HepG2 (cell line): ENCODE results near the gene ZMYND8. TPM values are rescaled to one million over a fixed set of nuclear protein-coding genes. Genes with fewer than 3 reads are reported as not detected.

Experiments used
- ASH2L ChIP-seq: fragments of 300-600, 200-600 bp; sonication (generic); IDR thresholded peaks from 2 replicates; pipeline ENCODE4 v1.7.0; 2017; ENCODE audit warnings: low read depth, mild to moderate bottlenecking, moderate library complexity, mixed read lengths, low read length; ENCODE audit not compliant: insufficient read length
- ATF2 ChIP-seq: sonication (generic); formaldehyde crosslinking; IDR thresholded peaks from 2 replicates; pipeline ENCODE4 v1.4.0; 2020; ENCODE audit warnings: missing genetic modification reagents
- DPF2 ChIP-seq: sonication (generic); formaldehyde crosslinking; IDR thresholded peaks from 2 replicates; pipeline ENCODE4 v1.4.0; 2020; ENCODE audit warnings: mild to moderate bottlenecking, low read depth, missing genetic modification reagents, borderline replicate concordance
- HMGXB3 ChIP-seq: sonication (generic); formaldehyde crosslinking; IDR thresholded peaks from 2 replicates; pipeline ENCODE4 v1.4.0; 2020; ENCODE audit warnings: missing genetic modification reagents, borderline replicate concordance
- MBD4 ChIP-seq: IDR thresholded peaks from 2 replicates; pipeline ENCODE4 v1.6.1; 2012; ENCODE audit warnings: low read length, inconsistent platforms, borderline replicate concordance
- PHF21A ChIP-seq: sonication (generic); formaldehyde crosslinking; IDR thresholded peaks from 2 replicates; pipeline ENCODE4 v1.5.0; 2020; ENCODE audit warnings: mild to moderate bottlenecking, missing genetic modification reagents
- TBX3 ChIP-seq: fragments of 450-650 bp; IDR thresholded peaks from 2 replicates; pipeline ENCODE4 v1.6.1; 2017; ENCODE audit warnings: antibody characterized with exemption, mild to moderate bottlenecking, inconsistent platforms, borderline replicate concordance
- TMF1 ChIP-seq: sonication (generic); formaldehyde crosslinking; IDR thresholded peaks from 2 replicates; pipeline ENCODE4 v1.8.1; 2022; ENCODE audit warnings: low read depth, missing genetic modification reagents
- ZMAT3 ChIP-seq: sonication (generic); formaldehyde crosslinking; conservative IDR thresholded peaks from 2 replicates; pipeline ENCODE4 v1.7.0; 2021; ENCODE audit warnings: missing genetic modification reagents
- ZNF121 ChIP-seq: sonication (generic); formaldehyde crosslinking; IDR thresholded peaks from 2 replicates; pipeline ENCODE4 v1.5.0; 2020; ENCODE audit warnings: mild to moderate bottlenecking, missing genetic modification reagents
- polyA plus RNA-seq, 8 experiments: library from polyadenylated mRNA; depleted of rRNA in 3 of 8; stranded (reverse) in 7 of 8; unstranded in 1 of 8; fragments of >200 nt; fragmentation: Illumina TruSeq in 4 of 8; extraction: Trizol in 4 of 8; gene quantifications; 2 replicates each; pipeline versions ENCODE4 v1.2.1 to v1.2.3, GENCODE V29; 2011 to 2016; ENCODE audit warnings: low read depth in 4 of 8, missing spikeins in 1 of 8, mixed read lengths in 1 of 8; ENCODE audit not compliant: insufficient read depth in 1 of 8
- total RNA-seq, 5 experiments: library from RNA; depleted of rRNA; stranded (reverse); fragments of >200 nt; fragmentation: Illumina TruSeq; extraction: Trizol; gene quantifications; 2 replicates each; pipeline ENCODE4 v1.2.3, GENCODE V29; 2016; ENCODE audit warnings: low read depth in 1 of 5
- TF ChIP-seq, protein P1 (sequence below): sonication (generic); formaldehyde crosslinking; IDR thresholded peaks from 2 replicates; pipeline ENCODE4 v1.4.0; 2020; ENCODE audit warnings: missing genetic modification reagents
- TF ChIP-seq, protein P2 (sequence below): sonication (generic); formaldehyde crosslinking; IDR thresholded peaks from 2 replicates; pipeline ENCODE4 v1.5.0; 2020; ENCODE audit warnings: missing genetic modification reagents
- TF ChIP-seq, protein P3 (sequence below): sonication (generic); formaldehyde crosslinking; IDR thresholded peaks from 2 replicates; pipeline ENCODE4 v1.5.0; 2020; ENCODE audit warnings: missing genetic modification reagents, mild to moderate bottlenecking, borderline replicate concordance
- TF ChIP-seq, protein P4 (sequence below): sonication (generic); formaldehyde crosslinking; IDR thresholded peaks from 2 replicates; pipeline ENCODE4 v1.4.0; 2020; ENCODE audit warnings: low read depth, missing genetic modification reagents

ZMYND8 gene
- total and polyA plus RNA-seq, 2 of the 13 experiments (the other 11 are each of a cell fraction or from before 2014, with no cell fraction given) = 53.9 to 84.7 TPM

DNA sequence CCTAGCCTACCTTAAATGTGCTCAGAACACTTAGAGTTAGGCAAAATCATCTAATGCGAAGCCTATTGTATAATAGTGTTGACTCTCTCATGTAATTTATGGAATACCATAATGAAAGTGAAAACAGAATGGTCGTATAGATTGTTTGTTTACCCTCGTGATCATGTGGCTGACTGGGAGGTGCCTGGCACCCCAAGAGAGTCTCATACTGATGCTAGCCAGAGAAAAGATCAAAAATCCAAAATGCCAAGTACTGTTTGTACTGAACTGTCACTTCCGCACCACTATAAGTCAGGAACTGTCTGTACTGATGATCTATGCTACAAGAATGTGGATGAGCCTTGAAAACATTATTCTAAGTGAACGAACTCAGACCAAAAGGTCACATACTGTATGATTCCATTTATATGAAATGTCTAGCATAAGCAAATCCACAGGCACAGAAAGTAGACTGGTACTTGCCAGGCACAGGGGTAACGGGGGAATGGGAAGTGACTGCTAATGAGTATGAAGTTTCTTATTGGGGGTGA lies 22.4 kb downstream of the ZMYND8 start (continued):
- TF ChIP-seq, protein P1, sequence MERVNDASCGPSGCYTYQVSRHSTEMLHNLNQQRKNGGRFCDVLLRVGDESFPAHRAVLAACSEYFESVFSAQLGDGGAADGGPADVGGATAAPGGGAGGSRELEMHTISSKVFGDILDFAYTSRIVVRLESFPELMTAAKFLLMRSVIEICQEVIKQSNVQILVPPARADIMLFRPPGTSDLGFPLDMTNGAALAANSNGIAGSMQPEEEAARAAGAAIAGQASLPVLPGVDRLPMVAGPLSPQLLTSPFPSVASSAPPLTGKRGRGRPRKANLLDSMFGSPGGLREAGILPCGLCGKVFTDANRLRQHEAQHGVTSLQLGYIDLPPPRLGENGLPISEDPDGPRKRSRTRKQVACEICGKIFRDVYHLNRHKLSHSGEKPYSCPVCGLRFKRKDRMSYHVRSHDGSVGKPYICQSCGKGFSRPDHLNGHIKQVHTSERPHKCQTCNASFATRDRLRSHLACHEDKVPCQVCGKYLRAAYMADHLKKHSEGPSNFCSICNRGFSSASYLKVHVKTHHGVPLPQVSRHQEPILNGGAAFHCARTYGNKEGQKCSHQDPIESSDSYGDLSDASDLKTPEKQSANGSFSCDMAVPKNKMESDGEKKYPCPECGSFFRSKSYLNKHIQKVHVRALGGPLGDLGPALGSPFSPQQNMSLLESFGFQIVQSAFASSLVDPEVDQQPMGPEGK (CRISPR knock-in tag) = peak; percentile 67
- TF ChIP-seq DPF2 (CRISPR knock-in tag) = peak; percentile 32; the same call in 1 of the 2 replicates
- TF ChIP-seq ZNF121 = no peak
- no peak for TF ChIP-seq ZMAT3 (CRISPR knock-in tag)
- peak; percentile 85 for TF ChIP-seq PHF21A (CRISPR knock-in tag)
- TF ChIP-seq, protein P2, sequence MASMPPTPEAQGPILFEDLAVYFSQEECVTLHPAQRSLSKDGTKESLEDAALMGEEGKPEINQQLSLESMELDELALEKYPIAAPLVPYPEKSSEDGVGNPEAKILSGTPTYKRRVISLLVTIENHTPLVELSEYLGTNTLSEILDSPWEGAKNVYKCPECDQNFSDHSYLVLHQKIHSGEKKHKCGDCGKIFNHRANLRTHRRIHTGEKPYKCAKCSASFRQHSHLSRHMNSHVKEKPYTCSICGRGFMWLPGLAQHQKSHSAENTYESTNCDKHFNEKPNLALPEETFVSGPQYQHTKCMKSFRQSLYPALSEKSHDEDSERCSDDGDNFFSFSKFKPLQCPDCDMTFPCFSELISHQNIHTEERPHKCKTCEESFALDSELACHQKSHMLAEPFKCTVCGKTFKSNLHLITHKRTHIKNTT = no peak
- TF ChIP-seq HMGXB3 (CRISPR knock-in tag) = no peak; the same call in 1 of the 2 replicates
- TF ChIP-seq, protein P3, sequence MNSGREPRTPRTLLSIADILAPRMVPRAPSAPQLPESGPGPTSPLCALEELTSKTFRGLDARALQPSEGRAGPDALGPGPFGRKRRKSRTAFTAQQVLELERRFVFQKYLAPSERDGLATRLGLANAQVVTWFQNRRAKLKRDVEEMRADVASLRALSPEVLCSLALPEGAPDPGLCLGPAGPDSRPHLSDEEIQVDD = no peak
- TF ChIP-seq, protein P4, sequence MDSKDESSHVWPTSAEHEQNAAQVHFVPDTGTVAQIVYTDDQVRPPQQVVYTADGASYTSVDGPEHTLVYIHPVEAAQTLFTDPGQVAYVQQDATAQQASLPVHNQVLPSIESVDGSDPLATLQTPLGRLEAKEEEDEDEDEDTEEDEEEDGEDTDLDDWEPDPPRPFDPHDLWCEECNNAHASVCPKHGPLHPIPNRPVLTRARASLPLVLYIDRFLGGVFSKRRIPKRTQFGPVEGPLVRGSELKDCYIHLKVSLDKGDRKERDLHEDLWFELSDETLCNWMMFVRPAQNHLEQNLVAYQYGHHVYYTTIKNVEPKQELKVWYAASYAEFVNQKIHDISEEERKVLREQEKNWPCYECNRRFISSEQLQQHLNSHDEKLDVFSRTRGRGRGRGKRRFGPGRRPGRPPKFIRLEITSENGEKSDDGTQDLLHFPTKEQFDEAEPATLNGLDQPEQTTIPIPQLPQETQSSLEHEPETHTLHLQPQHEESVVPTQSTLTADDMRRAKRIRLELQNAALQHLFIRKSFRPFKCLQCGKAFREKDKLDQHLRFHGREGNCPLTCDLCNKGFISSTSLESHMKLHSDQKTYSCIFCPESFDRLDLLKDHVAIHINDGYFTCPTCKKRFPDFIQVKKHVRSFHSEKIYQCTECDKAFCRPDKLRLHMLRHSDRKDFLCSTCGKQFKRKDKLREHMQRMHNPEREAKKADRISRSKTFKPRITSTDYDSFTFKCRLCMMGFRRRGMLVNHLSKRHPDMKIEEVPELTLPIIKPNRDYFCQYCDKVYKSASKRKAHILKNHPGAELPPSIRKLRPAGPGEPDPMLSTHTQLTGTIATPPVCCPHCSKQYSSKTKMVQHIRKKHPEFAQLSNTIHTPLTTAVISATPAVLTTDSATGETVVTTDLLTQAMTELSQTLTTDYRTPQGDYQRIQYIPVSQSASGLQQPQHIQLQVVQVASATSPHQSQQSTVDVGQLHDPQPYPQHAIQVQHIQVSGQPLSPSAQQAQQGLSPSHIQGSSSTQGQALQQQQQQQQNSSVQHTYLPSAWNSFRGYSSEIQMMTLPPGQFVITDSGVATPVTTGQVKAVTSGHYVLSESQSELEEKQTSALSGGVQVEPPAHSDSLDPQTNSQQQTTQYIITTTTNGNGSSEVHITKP (CRISPR knock-in tag) = 0 out of 2 replicates have a peak, but pooled peaks have one; percentile 27
- peak; percentile 58; the same call in 1 of the 2 replicates for TF ChIP-seq ATF2 (CRISPR knock-in tag)
- TF ChIP-seq MBD4 = peak; percentile 44; the same call in 1 of the 2 replicates
- TF ChIP-seq TMF1 = no peak
- TF ChIP-seq TBX3 = peak; percentile 84; the same call in 1 of the 2 replicates
- TF ChIP-seq ASH2L = peak; percentile 80
